NCI-H2196 treated with DMSO at 0.1 percent for 48 hours (cell line): ENCODE results near the gene SHCBP1L.
"Not testable (repeated sequence)": the region's sequence is repeated elsewhere in the genome, so short reads cannot be mapped to it uniquely, and the experiment has no call there.

Experiments used
- DNase-seq: peaks from one replicate; lab custom pipeline; 2025; ENCODE audit not compliant: unreplicated experiment; lab: John Stamatoyannopoulos, UW

The SHCBP1L gene

DNA sequence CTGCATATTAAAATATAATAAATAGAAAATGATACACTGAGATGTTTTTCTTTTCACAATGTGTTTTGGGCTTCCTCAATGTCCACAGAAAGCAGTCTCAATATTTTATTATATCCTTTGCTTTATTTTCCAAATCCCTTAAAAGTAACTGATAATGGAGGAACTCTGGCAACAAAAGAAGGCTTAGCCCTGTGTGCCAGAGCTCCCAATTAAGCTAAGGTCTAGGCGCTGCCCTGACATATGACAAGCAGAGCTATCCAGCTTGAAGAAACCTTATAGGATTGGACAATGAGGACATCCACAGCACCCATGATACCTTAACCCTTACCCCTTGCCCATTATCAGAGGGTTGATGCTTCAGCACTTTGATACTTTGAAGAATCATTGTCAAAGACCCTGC is 12.9 kb upstream of the SHCBP1L start:
- no peak for DNase-seq

DNA sequence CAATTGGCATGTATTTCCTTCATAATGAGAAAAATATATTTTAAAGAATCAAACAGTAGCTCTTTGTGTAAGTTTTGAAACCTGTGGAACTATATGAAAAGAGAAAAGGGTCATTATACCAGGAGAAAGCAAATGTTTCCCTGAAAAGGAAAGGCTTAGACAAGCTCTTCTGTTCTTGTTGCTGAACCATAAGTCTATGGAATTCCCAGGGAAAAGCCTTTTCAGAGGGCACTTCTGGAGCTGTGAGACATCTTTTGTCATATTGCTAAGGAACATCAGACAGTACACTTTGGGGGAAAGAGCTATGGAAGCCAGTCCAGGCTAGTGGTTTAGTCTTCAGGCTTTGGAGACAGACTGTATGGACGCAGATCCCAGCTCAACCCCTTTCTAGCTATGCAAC is 12.1 kb upstream of the SHCBP1L start:
- no peak for DNase-seq

DNA sequence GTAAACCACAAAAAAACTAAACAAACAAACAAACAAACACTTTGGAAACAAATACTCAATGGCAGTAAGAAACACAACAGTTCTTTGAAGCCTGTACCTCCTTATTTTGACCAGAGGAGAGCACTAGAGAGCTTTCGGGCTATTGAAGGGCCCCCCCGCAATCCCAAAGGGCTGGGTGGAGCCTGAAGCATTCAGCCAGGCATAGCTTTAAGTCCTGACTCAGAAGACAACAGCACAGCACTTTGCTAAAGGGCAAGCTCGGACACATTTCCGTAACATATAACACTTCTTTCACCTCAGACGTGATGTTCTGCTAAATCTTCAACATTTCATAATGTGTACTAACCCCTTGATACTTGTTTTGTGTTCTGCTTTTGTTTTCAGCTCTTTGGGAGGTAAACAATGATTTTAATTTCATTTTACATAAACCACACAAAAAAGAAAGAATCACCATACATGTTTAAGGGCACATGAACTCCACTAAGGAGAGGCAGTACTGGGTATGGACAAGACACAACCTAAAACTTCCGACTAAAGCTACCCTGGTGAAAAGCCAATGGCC is 9.7 kb upstream of the SHCBP1L start:
- DNase-seq: peak; percentile 77

DNA sequence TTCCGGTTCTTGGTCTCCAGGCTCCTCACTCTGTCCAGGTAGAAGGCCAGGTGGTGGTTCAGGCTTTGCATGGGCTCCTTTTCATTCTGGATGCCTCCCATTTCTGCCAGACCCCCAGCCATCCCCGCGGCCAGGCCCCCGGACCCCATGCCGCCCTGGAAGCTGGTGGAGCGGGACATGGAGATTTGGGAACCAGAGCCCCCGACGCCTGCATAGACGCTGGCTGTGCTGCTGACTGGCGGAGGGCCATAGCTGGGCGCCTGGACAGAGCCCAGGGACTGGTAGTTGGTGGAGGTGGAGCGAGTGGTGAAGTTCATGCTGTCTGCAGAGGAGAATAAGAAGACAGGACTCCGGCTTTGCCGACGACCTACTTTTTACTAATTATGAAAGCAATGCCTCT is 7.1 kb upstream of the SHCBP1L start:
- no peak for DNase-seq

DNA sequence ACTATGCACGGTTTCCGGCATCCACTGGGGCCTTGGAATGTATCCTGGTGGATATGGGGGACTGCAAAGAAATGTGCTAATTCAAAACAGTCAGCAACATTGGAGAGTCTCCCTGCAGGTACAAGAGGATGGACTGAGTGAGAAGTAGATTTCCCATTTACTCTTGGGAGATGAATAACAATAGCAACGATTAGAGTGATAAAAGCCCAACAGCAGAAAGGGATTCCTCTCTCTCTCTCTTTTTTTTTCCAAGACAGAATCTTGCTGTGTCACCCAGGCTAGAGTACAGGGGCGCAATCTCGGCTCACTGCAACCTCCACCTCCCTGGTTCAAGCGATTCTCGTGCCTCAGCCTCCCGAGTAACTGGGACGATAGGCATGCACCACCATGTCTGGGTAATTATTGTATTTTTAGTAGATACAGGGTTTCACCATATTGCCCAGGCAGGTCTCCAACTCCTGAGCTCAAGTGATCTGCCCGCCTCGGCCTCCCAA is 5.0 kb upstream of the SHCBP1L start:
- no peak for DNase-seq

DNA sequence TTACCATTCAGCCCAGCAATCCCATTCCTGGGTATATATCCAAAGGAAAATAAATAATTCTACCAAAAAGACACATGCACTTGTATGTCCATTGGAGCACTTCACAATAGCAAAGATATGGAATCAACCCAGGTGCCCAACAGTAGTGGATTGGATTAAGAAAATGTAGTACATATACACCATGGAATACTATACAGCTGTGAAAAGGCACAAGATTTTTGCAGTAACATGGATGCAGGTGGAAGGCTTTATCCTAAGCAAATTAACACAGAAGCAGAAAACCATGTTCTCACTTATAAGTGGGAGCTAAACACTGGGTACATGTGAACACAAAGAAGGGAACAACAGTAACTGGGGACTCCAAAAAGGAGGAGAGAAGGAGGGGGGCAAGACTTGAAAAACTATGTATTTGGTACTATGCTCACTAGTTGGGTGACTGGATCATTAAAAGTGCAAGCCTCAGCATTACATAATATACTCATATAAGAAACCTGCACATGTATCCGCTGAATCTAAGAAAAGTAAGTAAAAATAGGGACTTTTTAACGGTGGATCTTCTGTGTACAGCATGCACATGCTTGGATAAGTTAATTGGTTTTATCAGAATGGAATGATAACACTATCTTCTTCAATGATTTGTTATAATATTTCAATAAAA is 3.9 kb upstream of the SHCBP1L start:
- DNase-seq: no peak

DNA sequence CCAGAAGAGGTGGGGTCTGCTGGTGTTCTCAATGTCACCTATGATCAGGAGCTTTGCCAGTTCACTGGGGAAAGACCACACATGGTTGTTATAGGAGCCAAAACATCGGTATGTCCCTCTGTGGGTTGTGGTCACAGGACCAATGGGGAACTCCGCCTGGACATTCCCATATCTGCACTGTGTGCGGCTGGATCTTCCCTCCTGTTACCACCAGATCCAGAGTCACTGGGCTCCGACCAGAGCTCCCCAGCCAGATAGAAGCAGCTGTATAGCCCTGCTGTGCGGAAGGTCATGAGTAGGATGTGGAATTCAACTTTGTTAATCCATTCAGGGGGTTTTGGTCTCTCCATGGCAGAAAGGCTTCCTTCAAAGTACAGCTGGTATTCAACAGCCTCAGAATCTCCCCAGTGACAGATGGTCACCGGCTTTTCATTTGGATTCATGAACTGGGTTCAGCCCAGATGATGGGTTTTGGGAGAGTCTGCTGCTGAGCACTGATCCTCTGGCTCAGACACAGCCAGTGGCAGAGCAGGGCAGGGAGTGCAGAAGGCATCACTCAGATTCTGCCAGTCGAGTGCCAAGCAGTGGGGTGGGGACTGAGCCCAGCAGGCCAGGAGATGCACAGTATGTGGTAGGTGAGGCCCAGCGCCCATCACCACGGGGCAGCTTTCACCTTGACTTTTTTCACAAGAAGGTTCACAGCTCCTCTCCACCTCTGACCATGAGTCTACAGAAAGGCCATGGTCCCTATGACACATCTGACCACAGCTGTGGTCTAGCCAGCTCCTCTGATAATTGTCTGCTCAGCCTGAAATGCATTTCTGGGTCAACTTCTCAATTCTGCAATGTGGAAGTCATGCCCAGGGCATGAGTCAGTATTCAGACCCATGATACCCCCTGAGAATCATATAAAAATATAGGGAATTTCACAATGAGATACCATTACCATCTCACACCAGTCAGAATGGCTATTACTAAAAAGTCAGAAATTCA is 2.9 kb upstream of the SHCBP1L start:
- no peak for DNase-seq

DNA sequence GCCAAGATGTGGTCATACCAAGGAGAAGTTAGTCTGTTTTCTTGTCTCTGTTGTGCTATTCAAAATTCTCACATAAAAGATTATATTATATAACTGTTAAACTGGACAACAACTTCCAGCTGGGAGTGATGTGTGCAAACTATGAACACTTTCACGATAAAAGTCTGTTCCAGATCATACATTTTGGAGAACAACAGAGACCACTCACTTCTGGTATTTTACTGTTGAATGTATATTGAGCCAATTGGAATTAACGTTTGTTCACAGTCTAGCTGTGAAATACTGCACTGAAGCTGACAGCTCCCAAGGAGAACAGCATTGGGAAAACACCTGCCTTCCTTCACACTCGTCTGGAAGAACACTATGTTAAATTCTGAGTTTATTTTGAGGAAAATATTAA is 860 bp upstream of the SHCBP1L start:
- no peak for DNase-seq

DNA sequence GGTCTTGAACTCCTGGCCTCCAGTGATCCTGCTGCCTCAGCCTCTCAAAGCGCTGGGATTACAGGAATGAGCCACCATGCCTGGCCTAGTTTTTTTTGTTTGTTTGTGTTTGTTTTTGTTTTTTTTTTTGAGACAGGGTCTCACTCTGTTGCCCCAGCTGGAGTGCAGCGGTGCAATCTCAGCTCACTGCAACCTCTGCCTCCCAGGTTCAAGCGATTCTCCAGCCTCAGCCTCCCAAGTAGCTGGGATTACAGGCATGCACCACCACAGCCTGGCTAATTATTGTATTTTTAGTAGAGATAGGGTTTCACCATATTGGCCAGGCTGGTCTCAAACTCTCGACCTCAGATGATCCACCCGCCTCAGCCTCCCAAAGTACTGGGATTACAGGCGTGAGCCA is 9.6 kb downstream of the SHCBP1L start:
- not testable (repeated sequence) for DNase-seq

DNA sequence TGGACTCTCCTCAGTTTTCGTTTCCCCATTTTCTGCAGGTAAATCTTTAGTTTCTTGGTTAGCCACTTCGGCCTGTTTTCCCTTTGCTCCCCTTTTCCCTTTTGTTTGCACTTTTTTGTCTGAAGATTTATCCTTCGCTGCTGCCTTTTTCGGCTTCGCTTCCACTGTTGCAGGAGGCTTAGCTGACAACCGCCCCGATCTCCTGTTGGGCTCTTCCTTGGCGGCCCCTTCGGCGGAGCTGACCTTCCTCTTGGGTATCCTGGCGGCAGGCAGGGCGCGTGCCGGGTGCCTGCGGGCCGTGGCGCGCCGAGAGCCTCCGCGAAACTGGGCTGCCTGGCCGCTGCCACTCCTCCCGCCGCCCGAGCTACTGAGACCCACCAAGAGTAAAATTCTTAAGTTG is 10.8 kb downstream of the SHCBP1L start:
- not testable (repeated sequence) for DNase-seq

DNA sequence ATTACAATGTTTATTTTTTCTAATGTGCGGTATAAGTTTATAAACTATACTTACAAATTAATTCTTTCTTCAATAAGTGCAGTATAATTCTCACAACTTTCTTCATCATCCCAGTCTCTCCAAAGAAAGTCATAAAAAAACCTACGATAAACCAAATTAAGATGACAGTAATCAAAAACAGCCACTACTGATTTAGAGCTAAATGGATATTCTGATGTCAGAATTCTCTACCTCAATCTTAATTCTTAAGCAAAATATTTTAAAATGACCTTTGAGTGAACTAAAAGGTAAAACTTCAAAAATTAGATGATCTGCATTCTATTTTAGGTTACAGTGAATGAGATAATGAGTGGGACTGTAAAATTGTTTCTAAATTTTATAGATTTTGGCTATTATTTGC is 13.6 kb downstream of the SHCBP1L start:
- no peak for DNase-seq

DNA sequence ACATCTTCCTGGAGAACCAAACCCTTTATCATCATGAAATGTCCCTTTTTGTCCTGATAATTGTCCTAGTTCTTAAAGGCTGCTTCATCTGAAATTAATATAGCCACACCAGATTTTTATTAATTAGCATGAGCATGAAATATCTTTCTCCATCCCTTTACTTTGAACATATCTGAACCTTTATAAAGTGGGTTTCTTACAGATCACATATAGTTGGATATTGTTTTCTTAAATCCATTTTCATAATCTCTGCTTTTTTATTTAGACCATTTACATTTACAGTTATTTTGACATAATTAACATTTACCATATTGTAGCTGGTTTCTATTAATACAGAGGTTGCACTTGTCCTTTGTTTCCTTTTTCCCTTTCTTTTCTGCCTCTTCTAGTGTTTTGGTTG is 17.2 kb downstream of the SHCBP1L start:
- no peak for DNase-seq

DNA sequence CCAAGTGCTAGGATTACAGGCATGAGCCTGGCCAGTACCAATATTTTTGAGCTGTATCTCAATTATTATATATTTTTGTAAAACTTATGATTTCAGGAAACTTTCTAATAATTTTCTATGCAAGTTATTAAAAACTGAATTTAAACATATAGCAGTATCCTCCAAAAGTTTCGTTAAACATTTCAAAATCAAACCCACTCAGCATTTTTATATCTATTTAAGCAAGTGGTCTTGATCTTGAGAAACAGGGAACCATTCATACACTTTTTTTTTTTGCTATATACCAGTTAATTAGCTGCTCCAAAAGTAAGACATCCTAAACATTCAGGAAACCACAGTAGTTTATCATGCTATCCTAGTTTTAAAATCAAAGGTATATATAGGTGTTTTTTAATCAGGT is 22.0 kb downstream of the SHCBP1L start:
- no peak for DNase-seq

DNA sequence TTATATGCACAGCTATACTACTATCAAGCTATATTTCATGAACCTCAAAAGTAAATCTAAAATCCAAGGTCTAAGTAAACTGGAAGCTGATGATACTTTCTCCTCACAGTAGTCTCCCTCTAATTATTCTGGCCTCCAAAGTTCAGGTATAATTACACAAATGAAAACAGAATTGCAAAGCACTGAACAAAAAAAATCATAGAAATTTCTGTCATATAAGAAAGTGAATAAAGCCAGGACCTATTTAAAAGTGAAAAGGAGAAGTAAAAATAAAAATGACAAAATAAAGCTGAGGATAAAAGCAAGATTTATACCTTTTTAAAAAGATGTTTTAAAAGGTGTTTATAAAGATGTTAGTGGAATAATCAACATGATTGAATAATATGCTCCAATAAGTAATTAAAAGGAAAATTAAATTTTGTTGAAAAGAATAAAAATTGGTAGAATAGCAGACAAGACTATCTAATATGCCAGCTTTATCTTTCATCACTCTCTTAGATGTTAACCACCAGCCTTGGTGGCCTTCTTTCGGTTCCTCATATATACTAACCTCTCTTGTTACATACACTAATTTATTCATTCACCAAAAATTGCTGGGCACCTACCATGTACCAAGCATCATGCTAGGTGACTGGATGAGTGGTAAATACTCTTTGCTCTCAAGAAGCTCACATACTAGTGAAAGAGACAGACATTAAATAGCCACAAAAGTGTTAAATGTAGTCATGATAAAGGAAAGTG is 25.1 kb downstream of the SHCBP1L start:
- DNase-seq: no peak

DNA sequence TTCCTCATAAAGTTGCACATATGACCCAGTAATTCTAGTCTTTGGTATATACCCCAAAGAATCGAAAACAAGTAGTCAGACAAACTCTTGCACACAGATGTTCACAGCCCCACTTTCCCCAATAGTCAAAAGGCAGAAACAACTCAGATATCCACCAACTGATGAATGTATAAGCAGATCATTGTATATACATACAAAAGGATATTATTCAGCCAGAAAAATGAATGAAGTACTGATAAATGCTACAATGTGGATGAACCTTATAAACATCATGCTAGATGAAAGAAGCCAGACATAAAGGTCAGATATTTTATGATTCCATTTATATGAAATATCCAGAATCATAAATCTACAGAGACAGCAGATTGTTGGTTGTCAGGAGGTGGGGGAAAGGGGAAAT is 27.3 kb downstream of the SHCBP1L start:
- no peak for DNase-seq

DNA sequence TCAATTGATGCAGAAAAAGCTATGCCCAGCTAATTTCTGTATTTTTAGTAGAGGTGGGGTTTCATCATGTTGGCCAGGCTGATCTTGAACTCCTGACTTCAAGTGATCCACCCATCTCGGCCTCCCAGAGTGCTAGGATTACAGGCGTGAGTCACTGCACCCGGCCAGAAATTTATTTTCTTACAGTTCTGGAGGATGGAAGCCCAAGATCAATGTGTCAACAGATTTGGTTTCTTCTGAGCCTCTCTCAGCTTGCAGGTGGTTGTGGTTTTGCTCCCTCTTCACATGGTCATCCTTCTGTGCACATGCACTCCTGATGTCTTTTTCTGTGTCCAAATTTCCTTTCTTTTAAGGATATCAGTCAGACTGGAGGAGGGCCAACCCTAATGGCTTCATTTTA is 35.6 kb downstream of the SHCBP1L start:
- DNase-seq: no peak

DNA sequence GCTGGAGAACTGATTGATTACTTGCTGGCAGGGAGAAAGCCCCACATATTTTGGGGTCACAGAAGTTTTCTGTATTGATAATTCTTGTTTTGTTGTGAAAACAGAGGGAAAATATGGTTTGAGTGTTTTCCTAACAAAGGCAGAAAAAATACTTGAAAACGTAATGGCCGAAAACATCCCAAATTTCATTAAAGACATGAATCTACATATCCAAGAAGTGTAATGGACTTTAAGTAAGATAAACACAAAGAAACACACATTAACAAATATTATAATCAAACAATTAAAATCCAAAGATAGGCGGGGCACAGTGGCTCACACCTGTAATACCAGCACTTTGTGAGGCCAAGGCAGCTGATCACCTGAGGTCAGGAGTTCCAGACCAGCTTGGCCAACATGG is 39.6 kb downstream of the SHCBP1L start:
- no peak for DNase-seq

DNA sequence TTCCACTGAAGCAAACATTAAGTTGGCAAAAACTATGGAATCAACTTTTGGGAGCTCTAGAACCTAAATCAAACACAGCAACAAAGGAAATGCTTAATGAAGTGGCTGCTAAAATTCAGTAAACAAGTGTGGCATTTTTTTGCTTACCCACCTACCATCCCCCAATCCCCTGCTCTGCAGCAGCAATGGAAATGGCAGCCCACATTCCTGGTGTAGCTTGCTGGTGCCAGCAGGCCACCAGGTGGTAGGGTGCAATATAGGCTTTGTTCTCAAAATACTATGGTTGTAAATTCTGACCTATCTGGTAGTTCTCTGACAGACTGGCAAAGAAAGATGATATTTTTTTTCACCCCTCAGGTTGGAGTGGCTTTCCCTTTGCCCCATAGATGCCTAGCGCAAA is 42.8 kb downstream of the SHCBP1L start:
- no peak for DNase-seq

DNA sequence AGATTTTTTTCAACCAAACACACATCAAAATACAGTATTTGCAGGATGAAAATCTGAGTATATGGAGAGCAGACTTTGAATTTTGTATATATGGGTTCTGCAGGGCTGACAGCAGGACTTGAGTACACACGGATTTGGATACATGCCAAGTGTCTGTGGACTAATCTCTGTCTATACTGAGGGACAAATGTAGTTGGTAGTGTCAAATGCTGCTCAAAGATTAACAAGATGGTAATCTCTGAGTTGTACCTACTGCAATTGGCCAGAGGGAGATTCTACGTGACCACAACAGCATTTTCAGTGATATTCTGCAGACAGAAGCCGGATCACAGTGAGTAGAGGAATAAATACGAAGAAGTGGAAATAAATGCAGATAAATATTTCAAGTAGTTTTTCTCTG is 43.4 kb downstream of the SHCBP1L start:
- DNase-seq: no peak

DNA sequence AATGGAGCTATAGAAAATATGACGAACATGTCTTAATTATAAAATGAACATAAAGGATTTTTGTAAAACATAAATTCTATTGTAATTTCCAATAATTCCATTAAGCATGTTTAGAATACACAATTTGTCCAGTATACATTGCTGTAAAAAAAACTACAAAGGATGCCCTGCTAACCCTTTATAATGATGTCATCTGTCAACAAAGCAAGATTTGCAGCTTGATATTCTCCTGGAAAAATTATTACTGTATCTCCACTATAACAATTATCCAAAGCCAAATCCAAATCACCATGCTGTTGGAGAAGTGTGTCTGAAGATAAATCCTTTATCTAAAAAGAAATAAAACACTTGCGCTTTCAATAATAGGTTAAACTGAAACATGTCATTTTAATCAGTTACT is 47.6 kb downstream of the SHCBP1L start:
- no peak for DNase-seq

DNA sequence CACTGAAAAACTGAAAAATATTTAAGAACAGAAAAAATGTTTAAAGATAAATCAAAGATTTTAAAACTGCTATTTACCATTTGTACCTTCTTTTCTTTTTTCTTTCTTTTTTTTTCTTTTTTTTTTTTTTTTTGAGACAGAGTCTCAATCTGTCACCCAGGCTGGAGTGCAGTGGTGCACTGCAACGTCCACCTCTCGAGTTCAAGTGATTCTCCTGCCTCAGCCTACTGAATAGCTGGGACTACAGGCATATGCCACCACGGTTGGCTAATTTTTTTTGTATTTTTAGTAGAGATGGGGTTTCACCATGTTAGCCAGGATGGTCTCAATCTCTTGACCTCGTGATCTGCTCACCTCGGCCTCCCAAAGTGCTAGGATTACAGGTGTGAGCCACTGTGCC is 51.0 kb downstream of the SHCBP1L start:
- not testable (repeated sequence) for DNase-seq
